ENCODE results near the gene TNP2. TPM values are rescaled to one million over a fixed set of nuclear protein-coding genes. Genes with fewer than 3 reads are reported as not detected.

The TNP2 gene
- total and polyA plus RNA-seq, 9 of the 15 experiments (the other 6 are each of a cell fraction or from before 2014, with no cell fraction given), result not detected

DNA sequence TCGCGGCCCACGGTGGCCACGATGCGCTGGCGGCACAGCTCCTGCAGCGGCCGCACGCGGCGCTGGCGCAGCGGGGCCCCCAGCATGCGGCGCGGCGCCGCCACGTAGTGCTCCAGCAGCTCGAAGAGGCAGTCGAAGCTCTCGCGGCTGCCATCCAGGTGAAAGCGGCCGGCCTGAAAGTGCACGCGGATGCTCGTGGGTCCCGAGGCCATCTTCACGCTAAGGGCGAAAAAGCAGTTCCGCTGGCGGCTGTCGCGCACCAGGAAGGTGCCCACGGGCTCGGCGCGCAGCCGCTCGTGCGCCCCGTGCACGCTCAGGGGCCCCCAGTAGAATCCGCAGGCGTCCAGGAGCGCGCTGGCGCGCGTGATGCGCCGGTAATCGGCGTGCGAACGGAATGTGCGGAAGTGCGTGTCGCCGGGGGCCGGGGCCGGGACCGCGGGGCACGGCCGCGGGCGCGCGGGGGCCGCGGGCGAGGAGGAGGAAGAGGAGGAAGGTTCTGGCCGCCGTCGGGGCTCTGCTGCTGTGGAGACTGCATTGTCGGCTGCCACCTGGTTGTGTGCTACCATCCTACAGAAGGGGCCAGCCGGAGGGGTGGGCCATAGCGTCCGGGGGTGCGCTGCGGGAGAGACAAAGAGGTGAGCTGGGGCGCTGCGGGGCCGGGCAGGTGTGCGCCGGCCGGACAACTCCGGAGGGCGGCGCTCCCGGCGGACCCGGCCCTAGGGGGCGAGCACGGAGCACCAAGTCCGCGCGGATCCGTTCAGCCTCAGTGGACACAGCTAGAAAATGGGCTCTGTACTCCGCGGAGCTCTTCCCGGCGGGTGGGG is 14.0 kb downstream of the TNP2 start (continued):
- TF ChIP-seq ZNF24 (IDR thresholded peaks at IDR 0.05), result peak; percentile 58
- no peak for TF ChIP-seq CC2D1A (IDR thresholded peaks at IDR 0.05)
- TF ChIP-seq, protein P1, sequence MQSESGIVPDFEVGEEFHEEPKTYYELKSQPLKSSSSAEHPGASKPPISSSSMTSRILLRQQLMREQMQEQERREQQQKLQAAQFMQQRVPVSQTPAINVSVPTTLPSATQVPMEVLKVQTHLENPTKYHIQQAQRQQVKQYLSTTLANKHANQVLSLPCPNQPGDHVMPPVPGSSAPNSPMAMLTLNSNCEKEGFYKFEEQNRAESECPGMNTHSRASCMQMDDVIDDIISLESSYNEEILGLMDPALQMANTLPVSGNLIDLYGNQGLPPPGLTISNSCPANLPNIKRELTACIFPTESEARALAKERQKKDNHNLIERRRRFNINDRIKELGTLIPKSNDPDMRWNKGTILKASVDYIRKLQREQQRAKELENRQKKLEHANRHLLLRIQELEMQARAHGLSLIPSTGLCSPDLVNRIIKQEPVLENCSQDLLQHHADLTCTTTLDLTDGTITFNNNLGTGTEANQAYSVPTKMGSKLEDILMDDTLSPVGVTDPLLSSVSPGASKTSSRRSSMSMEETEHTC (IDR thresholded peaks at IDR 0.05), result no peak
- TF ChIP-seq, protein P2, sequence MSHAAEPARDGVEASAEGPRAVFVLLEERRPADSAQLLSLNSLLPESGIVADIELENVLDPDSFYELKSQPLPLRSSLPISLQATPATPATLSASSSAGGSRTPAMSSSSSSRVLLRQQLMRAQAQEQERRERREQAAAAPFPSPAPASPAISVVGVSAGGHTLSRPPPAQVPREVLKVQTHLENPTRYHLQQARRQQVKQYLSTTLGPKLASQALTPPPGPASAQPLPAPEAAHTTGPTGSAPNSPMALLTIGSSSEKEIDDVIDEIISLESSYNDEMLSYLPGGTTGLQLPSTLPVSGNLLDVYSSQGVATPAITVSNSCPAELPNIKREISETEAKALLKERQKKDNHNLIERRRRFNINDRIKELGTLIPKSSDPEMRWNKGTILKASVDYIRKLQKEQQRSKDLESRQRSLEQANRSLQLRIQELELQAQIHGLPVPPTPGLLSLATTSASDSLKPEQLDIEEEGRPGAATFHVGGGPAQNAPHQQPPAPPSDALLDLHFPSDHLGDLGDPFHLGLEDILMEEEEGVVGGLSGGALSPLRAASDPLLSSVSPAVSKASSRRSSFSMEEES (CRISPR knock-in tag; IDR thresholded peaks at IDR 0.05), result no peak
- TF ChIP-seq ARNT (IDR thresholded peaks at IDR 0.05), result no peak
- TF ChIP-seq, protein P3, sequence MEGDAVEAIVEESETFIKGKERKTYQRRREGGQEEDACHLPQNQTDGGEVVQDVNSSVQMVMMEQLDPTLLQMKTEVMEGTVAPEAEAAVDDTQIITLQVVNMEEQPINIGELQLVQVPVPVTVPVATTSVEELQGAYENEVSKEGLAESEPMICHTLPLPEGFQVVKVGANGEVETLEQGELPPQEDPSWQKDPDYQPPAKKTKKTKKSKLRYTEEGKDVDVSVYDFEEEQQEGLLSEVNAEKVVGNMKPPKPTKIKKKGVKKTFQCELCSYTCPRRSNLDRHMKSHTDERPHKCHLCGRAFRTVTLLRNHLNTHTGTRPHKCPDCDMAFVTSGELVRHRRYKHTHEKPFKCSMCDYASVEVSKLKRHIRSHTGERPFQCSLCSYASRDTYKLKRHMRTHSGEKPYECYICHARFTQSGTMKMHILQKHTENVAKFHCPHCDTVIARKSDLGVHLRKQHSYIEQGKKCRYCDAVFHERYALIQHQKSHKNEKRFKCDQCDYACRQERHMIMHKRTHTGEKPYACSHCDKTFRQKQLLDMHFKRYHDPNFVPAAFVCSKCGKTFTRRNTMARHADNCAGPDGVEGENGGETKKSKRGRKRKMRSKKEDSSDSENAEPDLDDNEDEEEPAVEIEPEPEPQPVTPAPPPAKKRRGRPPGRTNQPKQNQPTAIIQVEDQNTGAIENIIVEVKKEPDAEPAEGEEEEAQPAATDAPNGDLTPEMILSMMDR (IDR thresholded peaks at IDR 0.05 in 2 of 3, conservative IDR thresholded peaks at IDR 0.05 in 1 of 3; ENCODE audit: insufficient read depth in 2 of 3, low read depth in 1 of 3, low read length in 3 of 3), result peak; percentile 34 to 59 (median 35); a peak in 4 of 6 replicates
- TF ChIP-seq, protein P4, sequence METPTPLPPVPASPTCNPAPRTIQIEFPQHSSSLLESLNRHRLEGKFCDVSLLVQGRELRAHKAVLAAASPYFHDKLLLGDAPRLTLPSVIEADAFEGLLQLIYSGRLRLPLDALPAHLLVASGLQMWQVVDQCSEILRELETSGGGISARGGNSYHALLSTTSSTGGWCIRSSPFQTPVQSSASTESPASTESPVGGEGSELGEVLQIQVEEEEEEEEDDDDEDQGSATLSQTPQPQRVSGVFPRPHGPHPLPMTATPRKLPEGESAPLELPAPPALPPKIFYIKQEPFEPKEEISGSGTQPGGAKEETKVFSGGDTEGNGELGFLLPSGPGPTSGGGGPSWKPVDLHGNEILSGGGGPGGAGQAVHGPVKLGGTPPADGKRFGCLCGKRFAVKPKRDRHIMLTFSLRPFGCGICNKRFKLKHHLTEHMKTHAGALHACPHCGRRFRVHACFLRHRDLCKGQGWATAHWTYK (CRISPR knock-in tag; IDR thresholded peaks at IDR 0.05), result 0 out of 2 replicates have a peak, but pooled peaks have one; percentile 60
- TF ChIP-seq SPI1 (IDR thresholded peaks at IDR 0.05; ENCODE audit: borderline replicate concordance, low read depth, low read length), result 0 out of 2 replicates have a peak, but pooled peaks have one; percentile 13
- TF ChIP-seq KLF16 (IDR thresholded peaks at IDR 0.05), result no peak
- TF ChIP-seq MBD2 (IDR thresholded peaks at IDR 0.05; ENCODE audit: borderline replicate concordance, low read depth), result no peak
- TF ChIP-seq DACH1 (IDR thresholded peaks at IDR 0.05; ENCODE audit: partially characterized antibody), result no peak
- TF ChIP-seq, protein P5, sequence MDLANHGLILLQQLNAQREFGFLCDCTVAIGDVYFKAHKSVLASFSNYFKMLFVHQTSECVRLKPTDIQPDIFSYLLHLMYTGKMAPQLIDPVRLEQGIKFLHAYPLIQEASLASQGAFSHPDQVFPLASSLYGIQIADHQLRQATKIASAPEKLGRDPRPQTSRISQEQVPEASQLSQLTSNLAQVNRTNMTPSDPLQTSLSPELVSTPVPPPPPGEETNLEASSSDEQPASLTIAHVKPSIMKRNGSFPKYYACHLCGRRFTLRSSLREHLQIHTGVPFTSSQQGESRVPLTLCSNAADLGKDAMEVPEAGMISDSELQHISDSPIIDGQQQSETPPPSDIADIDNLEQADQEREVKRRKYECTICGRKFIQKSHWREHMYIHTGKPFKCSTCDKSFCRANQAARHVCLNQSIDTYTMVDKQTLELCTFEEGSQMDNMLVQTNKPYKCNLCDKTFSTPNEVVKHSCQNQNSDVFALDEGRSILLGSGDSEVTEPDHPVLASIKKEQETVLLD (IDR thresholded peaks at IDR 0.05), result no peak
- TF ChIP-seq, protein P6, sequence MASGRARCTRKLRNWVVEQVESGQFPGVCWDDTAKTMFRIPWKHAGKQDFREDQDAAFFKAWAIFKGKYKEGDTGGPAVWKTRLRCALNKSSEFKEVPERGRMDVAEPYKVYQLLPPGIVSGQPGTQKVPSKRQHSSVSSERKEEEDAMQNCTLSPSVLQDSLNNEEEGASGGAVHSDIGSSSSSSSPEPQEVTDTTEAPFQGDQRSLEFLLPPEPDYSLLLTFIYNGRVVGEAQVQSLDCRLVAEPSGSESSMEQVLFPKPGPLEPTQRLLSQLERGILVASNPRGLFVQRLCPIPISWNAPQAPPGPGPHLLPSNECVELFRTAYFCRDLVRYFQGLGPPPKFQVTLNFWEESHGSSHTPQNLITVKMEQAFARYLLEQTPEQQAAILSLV (tag; IDR thresholded peaks at IDR 0.05), result no peak
- TF ChIP-seq HSF4 (CRISPR knock-in tag; IDR thresholded peaks at IDR 0.05; ENCODE audit: borderline replicate concordance), result no peak
- TF ChIP-seq, protein P7, sequence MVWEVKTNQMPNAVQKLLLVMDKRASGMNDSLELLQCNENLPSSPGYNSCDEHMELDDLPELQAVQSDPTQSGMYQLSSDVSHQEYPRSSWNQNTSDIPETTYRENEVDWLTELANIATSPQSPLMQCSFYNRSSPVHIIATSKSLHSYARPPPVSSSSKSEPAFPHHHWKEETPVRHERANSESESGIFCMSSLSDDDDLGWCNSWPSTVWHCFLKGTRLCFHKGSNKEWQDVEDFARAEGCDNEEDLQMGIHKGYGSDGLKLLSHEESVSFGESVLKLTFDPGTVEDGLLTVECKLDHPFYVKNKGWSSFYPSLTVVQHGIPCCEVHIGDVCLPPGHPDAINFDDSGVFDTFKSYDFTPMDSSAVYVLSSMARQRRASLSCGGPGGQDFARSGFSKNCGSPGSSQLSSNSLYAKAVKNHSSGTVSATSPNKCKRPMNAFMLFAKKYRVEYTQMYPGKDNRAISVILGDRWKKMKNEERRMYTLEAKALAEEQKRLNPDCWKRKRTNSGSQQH (CRISPR knock-in tag; IDR thresholded peaks at IDR 0.05), result no peak

Measured in K562 (cell line).